CD4-positive, alpha-beta memory T cell (primary cell): ENCODE results near the gene LYRM4. TPM values are rescaled to one million over a fixed set of nuclear protein-coding genes. Genes with fewer than 3 reads are reported as not detected.

ENCODE experiments used
- CTCF ChIA-PET: fragments of 350-600 bp; sonication (Branson Sonifier 250); formaldehyde crosslinking; loops from one replicate; lab custom pipeline; 2021; ENCODE audit warnings: inconsistent platforms; ENCODE audit not compliant: partially characterized antibody; lab: Charles Lee
- POLR2A ChIA-PET: fragments of 350-600 bp; sonication (Branson Sonifier 250); formaldehyde crosslinking; loops from one replicate; lab custom pipeline; 2021; ENCODE audit not compliant: partially characterized antibody; lab: Charles Lee
- DNase-seq, 5 donors: peaks; one replicate each; pipeline versions ENCODE4 v3.0.0 to v3.0.0-alpha.2; 2020 to 2022; ENCODE audit warnings: mixed read lengths in 1 of 5
- H3K27ac ChIP-seq: one replicate; pipeline ENCODE4 v1.7.0; 2013; ENCODE audit warnings: low read depth, low read length
- H3K27me3 ChIP-seq: 2 replicates; pipeline ENCODE4 v1.7.0; 2013; ENCODE audit warnings: mild to moderate bottlenecking, low read length, moderate library complexity; ENCODE audit not compliant: insufficient read depth
- H3K36me3 ChIP-seq: 2 replicates; pipeline ENCODE4 v1.7.0; 2013; ENCODE audit warnings: mild to moderate bottlenecking, low read length, moderate library complexity; ENCODE audit not compliant: insufficient read depth
- H3K4me1 ChIP-seq: 2 replicates; pipeline ENCODE4 v1.7.0; 2013; ENCODE audit warnings: mild to moderate bottlenecking, low read length, moderate library complexity; ENCODE audit not compliant: insufficient read depth
- H3K4me3 ChIP-seq, 2 donors: one replicate each; pipeline ENCODE4 v1.7.0; 2013; ENCODE audit warnings: low read length in 2 of 2, mild to moderate bottlenecking in 1 of 2
- H3K9me3 ChIP-seq, 2 donors: one replicate each; pipeline ENCODE4 v1.7.0; 2013; ENCODE audit warnings: low read length in 2 of 2, control low read depth in 1 of 2; ENCODE audit not compliant: control insufficient read depth in 1 of 2
- H3K27ac Mint-ChIP-seq, 7 donors: one replicate each; pipeline ENCODE4 v1.8.0; 2020 to 2021; ENCODE audit warnings: mixed read lengths in 7 of 7, mild to moderate bottlenecking in 6 of 7, inconsistent platforms in 3 of 7, moderate library complexity in 3 of 7
- H3K27me3 Mint-ChIP-seq, 2 donors: one replicate each; pipeline ENCODE4 v1.8.0; 2020 to 2021; ENCODE audit warnings: mixed read lengths in 2 of 2
- H3K36me3 Mint-ChIP-seq, 2 donors: one replicate each; pipeline ENCODE4 v1.8.0; 2020 to 2021; ENCODE audit warnings: mixed read lengths in 2 of 2, inconsistent platforms in 1 of 2, mild to moderate bottlenecking in 1 of 2
- H3K4me1 Mint-ChIP-seq, 4 donors: one replicate each; pipeline ENCODE4 v1.8.0; 2020 to 2021; ENCODE audit warnings: mixed read lengths in 4 of 4, mild to moderate bottlenecking in 1 of 4
- H3K4me3 Mint-ChIP-seq, 8 donors: one replicate each; pipeline ENCODE4 v1.8.0; 2020 to 2021; ENCODE audit warnings: mixed read lengths in 8 of 8, mild to moderate bottlenecking in 7 of 8, moderate library complexity in 6 of 8, inconsistent platforms in 3 of 8
- H3K9me3 Mint-ChIP-seq, 8 donors: one replicate each; pipeline ENCODE4 v1.8.0; 2020 to 2021; ENCODE audit warnings: mixed read lengths in 8 of 8, mild to moderate bottlenecking in 5 of 8, inconsistent platforms in 3 of 8, moderate library complexity in 1 of 8
- intact Hi-C: fragments of 100-400 bp; cut with micrococcal nuclease; formaldehyde crosslinking; loops from one replicate; pipeline ENCODE4 v1.15.1; 2023
- polyA plus RNA-seq, 2 donors: library from polyadenylated mRNA; unstranded; fragments of 300-500 nt; fragmentation: Illumina TruSeq; gene quantifications; one replicate each; pipeline ENCODE4 v1.2.3, GENCODE V29; 2021
- total RNA-seq, 2 experiments: library from RNA; stranded (reverse); gene quantifications; one replicate each; pipeline ENCODE4 v1.2.3, GENCODE V29; 2021

The LYRM4 gene
- total and polyA plus RNA-seq, 4 experiments from 2014 or later, result 10.6 to 26.4 (median 15.2) TPM

- H3K36me3 ChIP-seq, result no peaks in the 10 kb centered on the region
- no peaks in the 10 kb centered on the region for H3K9me3 ChIP-seq
- no peak for DNase-seq
- no peaks in the 10 kb centered on the region for H3K27me3 ChIP-seq
- intact Hi-C loops, result no loop called here
- H3K27ac ChIP-seq, result no peak overlapping the region
- ChIA-PET CTCF (interaction anchor here (1.1 to 1.4 kb wide), 2 partner anchors 17 to 67 kb away, joined by 3 to 4 read pairs; no protein-coding TSS in a partner anchor), POLR2A (no interaction called here)
- Mint-ChIP-seq H3K4me1 (no peaks in the 10 kb centered on the region), H3K4me3 (no peak overlapping the region), H3K9me3 (peaks cover 0 to 2% (median 0%) of the 10 kb centered on the region in 8 donors), H3K27ac (no peak overlapping the region), H3K27me3 (no peaks in the 10 kb centered on the region), H3K36me3 (peaks cover 2 to 7% of the 10 kb centered on the region in 2 donors)
- H3K4me3 ChIP-seq, result no peak overlapping the region
- no peaks in the 10 kb centered on the region for H3K4me1 ChIP-seq
Observed at GRCh38 chr6:5235830-5236229, 24.9 kb downstream of the LYRM4 start.

GRCh38 chr6:5234874-5235273 is 25.9 kb downstream of the LYRM4 start:
- Mint-ChIP-seq H3K4me1 (no peaks in the 10 kb centered on the region), H3K27ac (no peak overlapping the region), H3K27me3 (no peaks in the 10 kb centered on the region), H3K9me3 (peaks cover 0 to 2% (median 0%) of the 10 kb centered on the region in 8 donors), H3K36me3 (peaks cover 0 to 7% of the 10 kb centered on the region in 2 donors), H3K4me3 (no peak overlapping the region)
- ChIA-PET POLR2A (no interaction called here), CTCF (interaction anchor here (1.4 kb wide), 1 partner anchor 18 kb away, joined by 3 read pairs; no protein-coding TSS in a partner anchor)
- no peaks in the 10 kb centered on the region for H3K27me3 ChIP-seq
- H3K27ac ChIP-seq, result no peak overlapping the region
- H3K9me3 ChIP-seq, result no peaks in the 10 kb centered on the region
- intact Hi-C loops, result no loop called here
- no peak for DNase-seq
- H3K4me1 ChIP-seq, result no peaks in the 10 kb centered on the region
- H3K4me3 ChIP-seq, result no peak overlapping the region
- no peaks in the 10 kb centered on the region for H3K36me3 ChIP-seq

- CTCF ChIA-PET, result no interaction called here
- Mint-ChIP-seq H3K27me3 (no peaks in the 10 kb centered on the region), H3K4me1 (no peaks in the 10 kb centered on the region), H3K4me3 (no peak overlapping the region), H3K36me3 (peaks cover 0 to 12% of the 10 kb centered on the region in 2 donors), H3K27ac (no peak overlapping the region), H3K9me3 (no peaks in the 10 kb centered on the region)
- H3K4me3 ChIP-seq, result no peak overlapping the region
- no peaks in the 10 kb centered on the region for H3K4me1 ChIP-seq
- no peak for DNase-seq
- no peak overlapping the region for H3K27ac ChIP-seq
- no peaks in the 10 kb centered on the region for H3K9me3 ChIP-seq
- no peaks in the 10 kb centered on the region for H3K36me3 ChIP-seq
- intact Hi-C loops, result no loop called here
- POLR2A ChIA-PET, result no interaction called here
- no peaks in the 10 kb centered on the region for H3K27me3 ChIP-seq
Observed at GRCh38 chr6:5231289-5231688, 29.5 kb downstream of the LYRM4 start.

GRCh38 chr6:5230081-5230480 is 30.7 kb downstream of the LYRM4 start:
- Mint-ChIP-seq H3K27ac (no peak overlapping the region), H3K4me1 (no peaks in the 10 kb centered on the region), H3K9me3 (no peaks in the 10 kb centered on the region), H3K4me3 (no peak overlapping the region), H3K27me3 (no peaks in the 10 kb centered on the region), H3K36me3 (peaks cover 0 to 12% of the 10 kb centered on the region in 2 donors)
- Histone ChIP-seq H3K27me3 (no peaks in the 10 kb centered on the region), H3K36me3 (no peaks in the 10 kb centered on the region), H3K27ac (no peak overlapping the region), H3K9me3 (no peaks in the 10 kb centered on the region), H3K4me3 (no peak overlapping the region), H3K4me1 (no peaks in the 10 kb centered on the region)
- no peak for DNase-seq
- intact Hi-C loops, result no loop called here
- ChIA-PET POLR2A (no interaction called here), CTCF (interaction anchor here (1.0 kb wide), 1 partner anchor 86 kb away, joined by 3 read pairs; no protein-coding TSS in a partner anchor)

GRCh38 chr6:5229356-5229755 is 31.4 kb downstream of the LYRM4 start:
- H3K27ac Mint-ChIP-seq, result no peak overlapping the region
- Histone ChIP-seq H3K36me3 (no peaks in the 10 kb centered on the region), H3K4me3 (no peak overlapping the region), H3K27me3 (no peaks in the 10 kb centered on the region), H3K4me1 (no peaks in the 10 kb centered on the region), H3K27ac (no peak overlapping the region), H3K9me3 (no peaks in the 10 kb centered on the region)
- no peaks in the 10 kb centered on the region for H3K4me1 Mint-ChIP-seq
- intact Hi-C loops, result no loop called here
- peaks cover 0 to 8% of the 10 kb centered on the region in 2 donors for H3K36me3 Mint-ChIP-seq
- H3K4me3 Mint-ChIP-seq, result no peak overlapping the region
- no peak for DNase-seq
- H3K9me3 Mint-ChIP-seq, result no peaks in the 10 kb centered on the region
- no peaks in the 10 kb centered on the region for H3K27me3 Mint-ChIP-seq
- CTCF ChIA-PET, result no interaction called here
- POLR2A ChIA-PET, result no interaction called here

GRCh38 chr6:5223309-5223708 is 37.4 kb downstream of the LYRM4 start:
- POLR2A ChIA-PET, result no interaction called here
- no peak for DNase-seq
- Mint-ChIP-seq H3K9me3 (no peaks in the 10 kb centered on the region), H3K4me1 (no peaks in the 10 kb centered on the region), H3K4me3 (no peak overlapping the region), H3K27ac (no peak overlapping the region), H3K36me3 (peaks cover 0 to 21% of the 10 kb centered on the region in 2 donors), H3K27me3 (no peaks in the 10 kb centered on the region)
- intact Hi-C loops, result no loop called here
- Histone ChIP-seq H3K27me3 (no peaks in the 10 kb centered on the region), H3K9me3 (no peaks in the 10 kb centered on the region), H3K4me3 (no peak overlapping the region), H3K36me3 (no peaks in the 10 kb centered on the region), H3K27ac (no peak overlapping the region), H3K4me1 (no peaks in the 10 kb centered on the region)
- CTCF ChIA-PET, result no interaction called here

- no peaks in the 10 kb centered on the region for H3K4me1 ChIP-seq
- DNase-seq, result no peak
- H3K4me1 Mint-ChIP-seq, result peaks cover 0 to 1% (median 0%) of the 10 kb centered on the region in 4 donors
- peaks cover 0 to 17% of the 10 kb centered on the region in 2 donors for H3K36me3 Mint-ChIP-seq
- ChIA-PET POLR2A (no interaction called here), CTCF (no interaction called here)
- H3K27ac ChIP-seq, result no peak overlapping the region
- H3K36me3 ChIP-seq, result no peaks in the 10 kb centered on the region
- H3K9me3 Mint-ChIP-seq, result no peaks in the 10 kb centered on the region
- H3K4me3 Mint-ChIP-seq, result no peak overlapping the region
- H3K9me3 ChIP-seq, result no peaks in the 10 kb centered on the region
- intact Hi-C loops, result no loop called here
- no peak overlapping the region for H3K27ac Mint-ChIP-seq
- no peak overlapping the region for H3K4me3 ChIP-seq
- no peaks in the 10 kb centered on the region for H3K27me3 Mint-ChIP-seq
- no peaks in the 10 kb centered on the region for H3K27me3 ChIP-seq
Observed at GRCh38 chr6:5220443-5220842, 40.3 kb downstream of the LYRM4 start.
